Smooth muscle cell (in vitro differentiated cells): ENCODE results near the gene DENND6B. TPM values are rescaled to one million over a fixed set of nuclear protein-coding genes. Genes with fewer than 3 reads are reported as not detected.

ENCODE experiments used
- DNase-seq: peaks from one replicate; lab custom pipeline; 2025; ENCODE audit not compliant: unreplicated experiment; lab: John Stamatoyannopoulos, UW
- H2AFZ ChIP-seq: fragments of 200-600 bp; sonication (generic); 2 replicates; pipeline ENCODE4 v1.6.0; 2016; ENCODE audit warnings: antibody characterized with exemption, low read depth, mild to moderate bottlenecking
- H3F3A ChIP-seq: fragments of 200-600 bp; sonication (generic); 2 replicates; pipeline ENCODE4 v1.6.0; 2017; ENCODE audit warnings: antibody characterized with exemption, low read depth
- H3K27ac ChIP-seq: fragments of 200-600 bp; sonication (generic); 2 replicates; pipeline ENCODE4 v1.5.1; 2016; ENCODE audit warnings: low read depth, mild to moderate bottlenecking
- H3K27me3 ChIP-seq: fragments of 200-600 bp; sonication (generic); 2 replicates; pipeline ENCODE4 v1.6.1; 2016; ENCODE audit warnings: low read depth, mild to moderate bottlenecking
- H3K36me3 ChIP-seq: fragments of 200-600 bp; sonication (generic); 2 replicates; pipeline ENCODE4 v1.5.1; 2016; ENCODE audit warnings: low read depth
- H3K4me1 ChIP-seq: fragments of 200-600 bp; sonication (generic); 2 replicates; pipeline ENCODE4 v1.5.1; 2016; ENCODE audit warnings: low read depth
- H3K4me2 ChIP-seq: fragments of 200-600 bp; sonication (generic); 2 replicates; pipeline ENCODE4 v1.6.0; 2016; ENCODE audit warnings: mild to moderate bottlenecking
- H3K4me3 ChIP-seq: fragments of 200-600 bp; sonication (generic); 2 replicates; pipeline ENCODE4 v1.5.1; 2016; ENCODE audit warnings: mild to moderate bottlenecking
- H3K79me2 ChIP-seq: fragments of 200-600 bp; sonication (generic); 2 replicates; pipeline ENCODE4 v1.6.0; 2016; ENCODE audit warnings: low read depth, mild to moderate bottlenecking
- H3K9ac ChIP-seq: fragments of 200-600 bp; sonication (generic); 2 replicates; pipeline ENCODE4 v1.6.0; 2016; ENCODE audit warnings: low read depth
- H3K9me3 ChIP-seq: fragments of 200-600 bp; sonication (generic); replicated peaks from 2 replicates; pipeline ENCODE4 v1.5.1; 2016; ENCODE audit warnings: low read depth
- H4K20me1 ChIP-seq: fragments of 200-600 bp; sonication (generic); 2 replicates; pipeline ENCODE4 v1.6.0; 2016; ENCODE audit warnings: low read depth
- CTCF ChIP-seq: fragments of 200-600 bp; sonication (generic); IDR thresholded peaks from 2 replicates; pipeline ENCODE4 v1.5.1; 2017; ENCODE audit warnings: borderline replicate concordance, mild to moderate bottlenecking, antibody characterized with exemption; ENCODE audit not compliant: insufficient read depth, poor library complexity, severe bottlenecking
- WGBS: methylation state at CpG from one replicate; pipeline ENCODE4 v1.1.7; 2016; ENCODE audit warnings: low lambda C conversion rate; 5-methylcytosine and 5-hydroxymethylcytosine counted together
- polyA plus RNA-seq: library from polyadenylated mRNA; unstranded; fragments of >200 nt; fragmentation: Nextera tagmentation; extraction: Ambion mirVana; gene quantifications from 2 replicates; pipeline ENCODE4 v1.2.1, GENCODE V29; 2016
- total RNA-seq: library from RNA; depleted of rRNA; stranded (reverse); fragments of >200 nt; gene quantifications from 2 replicates; pipeline ENCODE4 v1.2.3, GENCODE V29; 2014

Gene DENND6B
- total and polyA plus RNA-seq, 2 experiments from 2014 or later = 3.1 to 7.8 TPM

- Histone ChIP-seq H3K9me3 (no peaks in the 10 kb centered on the region), H3F3A (no peaks in the 10 kb centered on the region), H3K27ac (no peak overlapping the region), H3K9ac (no peak overlapping the region), H3K36me3 (no peaks in the 10 kb centered on the region), H3K4me2 (no peak overlapping the region), H3K4me3 (no peak overlapping the region), H2AFZ (no peak overlapping the region), H3K27me3 (no peaks in the 10 kb centered on the region), H4K20me1 (no peaks in the 10 kb centered on the region), H3K79me2 (peaks cover 4% of the 10 kb centered on the region), H3K4me1 (peaks cover 8% of the 10 kb centered on the region)
- DNase-seq = no peak
- 94% methylated on average over 14 of the region's 15 CpGs for WGBS
- no peak for TF ChIP-seq CTCF
These were observed 67.5 kb downstream of the DENND6B start for GRCh38 chr22:50259302-50259701.

Other genes starting within 250 kb of the DENND6B start
- gene MLC1, start 241.6 kb downstream of the DENND6B start, total RNA-seq = 4.2 and 5.6 TPM in 2 replicates
- 5.6 and 6.3 TPM in 2 replicates for gene MLC1, start 241.6 kb downstream of the DENND6B start, polyA plus RNA-seq
- 0.85 and 1.2 TPM in 2 replicates for gene MOV10L1, start 237.0 kb downstream of the DENND6B start, total RNA-seq
- gene MOV10L1, start 237.0 kb downstream of the DENND6B start, polyA plus RNA-seq = 0.10 and 1.1 TPM in 2 replicates
- 5.1 TPM in 2 replicates for gene PANX2, start 156.3 kb downstream of the DENND6B start, total RNA-seq
- gene PANX2, start 156.3 kb downstream of the DENND6B start, polyA plus RNA-seq = 2.5 and 2.9 TPM in 2 replicates
- gene TRABD, start 141.1 kb downstream of the DENND6B start, total RNA-seq = 14.0 and 17.8 TPM in 2 replicates
- gene TRABD, start 141.1 kb downstream of the DENND6B start, polyA plus RNA-seq = 56.9 and 58.5 TPM in 2 replicates
- gene SELENOO, start 126.0 kb downstream of the DENND6B start, total RNA-seq = 9.0 and 16.3 TPM in 2 replicates
- gene SELENOO, start 126.0 kb downstream of the DENND6B start, polyA plus RNA-seq = 21.3 and 28.4 TPM in 2 replicates
- gene TUBGCP6, start 82.0 kb downstream of the DENND6B start, total RNA-seq = 10.0 and 10.6 TPM in 2 replicates
- gene TUBGCP6, start 82.0 kb downstream of the DENND6B start, polyA plus RNA-seq = 22.7 and 26.0 TPM in 2 replicates
- 5.1 and 9.5 TPM in 2 replicates for gene HDAC10, start 75.7 kb downstream of the DENND6B start, total RNA-seq
- gene HDAC10, start 75.7 kb downstream of the DENND6B start, polyA plus RNA-seq = 12.8 and 15.7 TPM in 2 replicates
- 9.5 and 14.9 TPM in 2 replicates for gene MAPK12, start 65.3 kb downstream of the DENND6B start, total RNA-seq
- gene MAPK12, start 65.3 kb downstream of the DENND6B start, polyA plus RNA-seq = 26.2 and 27.8 TPM in 2 replicates
- gene MAPK11, start 56.6 kb downstream of the DENND6B start, total RNA-seq = 2.8 and 4.2 TPM in 2 replicates
- gene MAPK11, start 56.6 kb downstream of the DENND6B start, polyA plus RNA-seq = 0.65 and 1.4 TPM in 2 replicates
- gene PLXNB2, start 19.4 kb downstream of the DENND6B start, total RNA-seq = 183 and 195 TPM in 2 replicates
- gene PLXNB2, start 19.4 kb downstream of the DENND6B start, polyA plus RNA-seq = 210 and 249 TPM in 2 replicates
- gene PPP6R2, start 16.3 kb upstream of the DENND6B start, total RNA-seq = 24.6 and 30.7 TPM in 2 replicates
- 31.6 and 36.3 TPM in 2 replicates for gene PPP6R2, start 16.3 kb upstream of the DENND6B start, polyA plus RNA-seq
- gene SBF1, start 148.0 kb upstream of the DENND6B start, total RNA-seq = 34.1 and 37.3 TPM in 2 replicates
- gene SBF1, start 148.0 kb upstream of the DENND6B start, polyA plus RNA-seq = 53.6 and 70.8 TPM in 2 replicates
- 3.0 and 4.1 TPM in 2 replicates for gene ADM2, start 154.5 kb upstream of the DENND6B start, total RNA-seq
- gene ADM2, start 154.5 kb upstream of the DENND6B start, polyA plus RNA-seq = 15.8 and 16.9 TPM in 2 replicates
- 2.1 TPM in 1 of 2 replicates, not detected in the other for gene MIOX, start 159.8 kb upstream of the DENND6B start, total RNA-seq
- gene MIOX, start 159.8 kb upstream of the DENND6B start, polyA plus RNA-seq = 0.49 and 0.54 TPM in 2 replicates
- gene LMF2, start 180.7 kb upstream of the DENND6B start, total RNA-seq = 53.5 and 56.3 TPM in 2 replicates
- 117 and 130 TPM in 2 replicates for gene LMF2, start 180.7 kb upstream of the DENND6B start, polyA plus RNA-seq
- gene NCAPH2, start 181.2 kb upstream of the DENND6B start, total RNA-seq = 20.7 and 24.1 TPM in 2 replicates
- gene NCAPH2, start 181.2 kb upstream of the DENND6B start, polyA plus RNA-seq = 42.0 and 45.7 TPM in 2 replicates
- 1.5 and 3.2 TPM in 2 replicates for gene SCO2, start 198.6 kb upstream of the DENND6B start, total RNA-seq
- 17.6 and 22.6 TPM in 2 replicates for gene SCO2, start 198.6 kb upstream of the DENND6B start, polyA plus RNA-seq
- 85.8 and 87.4 TPM in 2 replicates for gene TYMP, start 203.0 kb upstream of the DENND6B start, total RNA-seq
- 263 and 287 TPM in 2 replicates for gene TYMP, start 203.0 kb upstream of the DENND6B start, polyA plus RNA-seq
- gene KLHDC7B, start 218.9 kb upstream of the DENND6B start, total RNA-seq = 0.31 and 1.1 TPM in 2 replicates
- gene KLHDC7B, start 218.9 kb upstream of the DENND6B start, polyA plus RNA-seq = 1.5 and 2.2 TPM in 2 replicates
- gene SYCE3, start 235.9 kb upstream of the DENND6B start, total RNA-seq = not detected in 2 replicates
- gene SYCE3, start 235.9 kb upstream of the DENND6B start, polyA plus RNA-seq = not detected in 2 replicates